ENCODE data around the gene PCDH1.

The PCDH1 gene

GRCh38 chr5:141872496-141873356 lies 5.5 kb downstream of the PCDH1 start:
- DNase-seq, result no peak

DNA sequence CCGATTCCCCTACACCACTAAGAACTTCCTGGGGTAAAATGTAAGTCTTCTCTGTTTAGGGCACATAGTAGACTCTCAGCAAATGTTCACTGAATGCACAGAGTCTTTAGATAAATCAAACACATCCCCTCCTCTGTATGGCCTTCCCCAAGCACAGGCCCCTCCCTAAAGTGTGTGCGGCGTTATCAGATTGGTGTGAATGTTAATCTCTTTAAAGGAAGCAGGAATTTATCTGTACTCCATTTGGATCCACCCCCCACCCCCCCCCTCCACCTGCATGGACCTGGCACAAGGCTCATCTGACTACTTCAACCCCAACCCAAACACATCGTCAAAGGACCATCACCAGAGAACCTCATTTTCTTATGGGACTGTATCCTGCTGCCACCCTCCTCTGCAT lies 6.3 kb downstream of the PCDH1 start:
- no peak for DNase-seq

DNA sequence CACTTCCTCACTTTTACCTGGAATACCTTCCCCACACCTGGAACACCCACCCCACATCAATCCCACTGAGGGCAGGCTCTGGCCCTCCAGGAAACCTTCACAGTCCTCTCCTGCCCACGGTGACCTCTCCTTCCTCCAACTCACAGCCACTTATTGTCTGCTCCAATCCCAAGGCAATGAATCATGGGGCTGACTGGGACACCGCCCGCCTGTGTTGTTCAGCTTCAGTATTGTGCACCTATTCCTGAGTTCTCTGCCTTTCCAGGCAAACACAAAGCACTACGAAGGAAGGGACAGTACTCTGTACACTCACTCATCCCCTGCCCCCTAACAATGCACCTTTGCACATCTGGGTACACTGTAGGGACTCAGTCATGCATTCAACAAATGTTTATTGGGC lies 7.3 kb downstream of the PCDH1 start:
- DNase-seq, result no peak

- DNase-seq, result no peak
Measured at GRCh38 chr5:141870228-141870627, 8.0 kb downstream of the PCDH1 start.

DNA sequence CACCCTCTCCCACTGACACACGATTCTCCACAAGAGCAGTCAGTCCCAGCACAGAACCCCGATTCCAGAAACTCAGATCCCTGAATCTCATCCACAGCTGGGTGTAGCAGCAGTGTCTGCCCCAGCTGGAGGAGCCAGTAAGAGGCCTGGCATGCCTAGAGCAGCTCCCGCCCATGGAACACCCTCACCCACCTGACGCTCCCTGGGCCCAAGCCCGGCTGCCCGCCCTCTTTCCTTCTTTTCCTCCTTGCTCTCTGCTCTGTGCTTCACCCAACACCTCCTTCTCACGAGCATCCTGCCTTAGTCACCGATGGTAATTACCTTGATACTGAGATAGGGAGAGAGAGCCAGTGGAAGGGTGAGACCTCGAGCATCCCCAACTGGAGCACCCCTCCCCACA lies 8.7 kb downstream of the PCDH1 start:
- DNase-seq, result no peak

DNA sequence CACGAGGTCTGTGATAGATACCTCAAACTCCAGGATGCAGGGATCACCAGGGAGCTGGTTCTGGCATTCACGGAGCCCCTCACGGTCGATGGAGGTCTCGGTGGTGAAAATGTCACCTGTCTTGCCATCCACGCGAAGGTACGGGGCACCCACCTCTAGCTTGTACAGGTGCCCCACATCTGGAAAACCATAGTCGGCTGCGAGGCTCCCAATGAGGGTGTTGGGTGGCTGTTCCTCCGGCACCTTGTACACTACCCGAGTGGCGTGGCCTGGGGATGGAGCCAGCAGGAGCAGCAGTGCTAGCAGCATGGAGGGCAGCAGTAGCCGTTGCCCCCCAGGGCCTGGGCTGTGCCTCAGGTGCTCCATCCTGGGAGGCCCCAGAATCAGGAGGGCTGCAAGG lies 9.2 kb downstream of the PCDH1 start:
- DNase-seq, result no peak

DNA sequence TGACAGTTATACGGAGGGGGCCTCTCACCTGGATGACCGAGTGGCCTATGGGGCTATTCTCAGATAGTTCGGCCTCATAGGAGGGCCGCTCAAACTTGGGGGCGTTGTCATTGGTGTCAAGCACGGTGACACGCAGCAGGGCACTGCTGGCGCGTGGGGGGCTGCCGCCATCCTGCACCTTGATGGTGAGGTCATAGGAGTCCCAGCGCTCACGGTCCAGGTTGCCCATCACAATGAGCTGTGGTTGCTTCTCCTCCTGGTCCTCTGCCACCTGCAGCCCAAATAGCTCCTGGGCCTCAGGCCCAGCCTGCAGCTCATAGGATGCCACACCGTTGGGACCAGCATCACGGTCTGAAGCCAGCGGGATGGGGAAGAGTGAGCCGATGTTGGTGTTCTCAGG lies 9.7 kb downstream of the PCDH1 start:
- DNase-seq, result no peak

DNA sequence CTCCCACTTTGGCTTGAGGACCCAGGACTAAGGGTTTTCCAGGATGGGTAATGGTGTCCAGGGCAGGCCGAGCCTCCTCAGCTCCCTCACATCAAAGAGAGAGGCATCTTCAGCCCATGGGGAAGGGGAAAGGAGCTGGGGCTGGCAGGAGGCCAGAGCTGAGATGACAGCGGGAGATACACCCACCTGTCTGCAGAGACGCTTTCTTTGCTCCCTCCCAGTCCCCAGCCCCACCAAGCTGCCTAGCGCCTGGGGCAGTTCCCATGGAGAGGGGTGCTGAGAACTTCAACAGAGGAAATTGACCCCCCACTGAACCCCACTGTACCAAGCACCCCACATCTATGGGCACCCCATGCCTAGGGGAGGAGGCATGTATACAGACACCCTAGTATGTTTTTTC lies 10.6 kb downstream of the PCDH1 start:
- DNase-seq, result no peak

- no peak for DNase-seq
Measured at GRCh38 chr5:141867139-141867538, 11.1 kb downstream of the PCDH1 start.

GRCh38 chr5:141866096-141866495 lies 12.1 kb downstream of the PCDH1 start:
- no peak for DNase-seq

DNA sequence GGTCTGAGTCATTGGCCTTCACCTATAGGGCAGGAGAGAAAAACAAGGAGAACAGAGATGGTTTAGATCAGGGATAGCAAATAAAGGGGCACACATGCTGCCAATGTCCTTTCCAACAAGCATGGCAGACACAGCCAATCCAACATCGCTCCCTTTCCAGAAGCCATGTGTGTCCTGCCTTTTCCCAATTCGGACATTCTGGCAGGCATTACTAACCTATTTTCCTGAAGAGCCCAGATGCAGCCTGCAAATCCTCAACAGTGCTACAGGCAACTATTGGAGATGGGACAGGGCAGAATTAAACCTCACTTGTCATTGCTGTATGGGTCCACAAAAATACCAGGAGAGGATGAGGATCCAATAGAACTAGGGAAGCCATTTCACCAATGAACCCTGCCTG lies 12.8 kb downstream of the PCDH1 start:
- DNase-seq, result no peak

- DNase-seq, result no peak
Measured at GRCh38 chr5:141864371-141865370, 13.5 kb downstream of the PCDH1 start.

DNA sequence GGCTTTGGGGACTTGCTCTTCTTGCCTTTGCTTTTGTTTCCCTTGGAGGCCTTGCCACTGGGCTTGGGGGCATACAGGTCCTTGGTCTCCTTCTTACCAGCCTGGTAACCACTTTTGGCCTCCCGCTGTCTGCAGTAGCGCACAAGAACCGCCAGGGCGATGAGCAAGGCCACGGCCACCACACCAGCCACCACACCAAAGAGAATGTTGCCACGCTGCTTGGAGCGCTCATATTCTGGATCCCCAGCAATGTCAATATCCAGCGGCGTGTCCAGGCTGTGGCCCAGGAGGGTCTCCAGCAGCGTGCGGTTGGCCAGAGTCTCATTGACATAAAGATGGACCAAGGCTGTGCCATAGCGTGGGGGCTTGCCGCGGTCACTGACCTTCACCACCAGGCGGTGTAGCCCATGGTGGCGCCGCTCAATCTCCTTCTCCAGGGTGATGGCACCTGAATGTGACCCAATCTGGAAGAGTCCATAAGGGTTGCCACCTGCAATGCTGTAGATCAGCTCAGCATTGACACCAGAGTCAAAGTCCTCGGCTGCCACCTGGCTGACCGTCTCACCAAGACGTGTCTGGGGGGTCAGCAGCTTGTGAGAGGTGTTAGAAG lies 14.5 kb downstream of the PCDH1 start:
- DNase-seq, result no peak

GRCh38 chr5:141862936-141863543 lies 15.2 kb downstream of the PCDH1 start:
- DNase-seq, result no peak

- no peak for DNase-seq
Measured at GRCh38 chr5:141861194-141861593, 17.0 kb downstream of the PCDH1 start.

GRCh38 chr5:141858079-141858765 lies 20.0 kb downstream of the PCDH1 start:
- DNase-seq, result no peak

DNA sequence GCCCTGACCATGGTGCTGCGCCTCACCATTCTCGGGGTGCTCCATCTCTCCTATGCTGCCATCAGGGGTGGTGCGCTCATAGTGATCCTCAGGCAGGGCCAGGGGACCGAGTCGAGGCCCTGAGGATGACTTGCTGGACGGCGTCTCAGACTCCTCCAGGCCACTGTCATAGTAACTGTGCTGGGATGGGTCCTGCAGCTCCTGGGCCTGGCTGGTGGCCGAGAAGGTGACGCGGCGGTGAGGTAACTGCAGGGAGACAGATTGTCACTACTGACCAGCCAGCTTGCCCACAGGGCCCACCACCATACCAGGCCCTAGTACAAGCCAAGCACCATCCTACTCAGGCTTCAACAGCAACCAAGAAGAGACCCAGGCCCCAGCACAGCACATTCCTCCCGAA lies 21.0 kb downstream of the PCDH1 start:
- no peak for DNase-seq

GRCh38 chr5:141856037-141856790 lies 22.0 kb downstream of the PCDH1 start:
- DNase-seq, result no peak

GRCh38 chr5:141855265-141856036 lies 22.8 kb downstream of the PCDH1 start:
- no peak for DNase-seq

DNA sequence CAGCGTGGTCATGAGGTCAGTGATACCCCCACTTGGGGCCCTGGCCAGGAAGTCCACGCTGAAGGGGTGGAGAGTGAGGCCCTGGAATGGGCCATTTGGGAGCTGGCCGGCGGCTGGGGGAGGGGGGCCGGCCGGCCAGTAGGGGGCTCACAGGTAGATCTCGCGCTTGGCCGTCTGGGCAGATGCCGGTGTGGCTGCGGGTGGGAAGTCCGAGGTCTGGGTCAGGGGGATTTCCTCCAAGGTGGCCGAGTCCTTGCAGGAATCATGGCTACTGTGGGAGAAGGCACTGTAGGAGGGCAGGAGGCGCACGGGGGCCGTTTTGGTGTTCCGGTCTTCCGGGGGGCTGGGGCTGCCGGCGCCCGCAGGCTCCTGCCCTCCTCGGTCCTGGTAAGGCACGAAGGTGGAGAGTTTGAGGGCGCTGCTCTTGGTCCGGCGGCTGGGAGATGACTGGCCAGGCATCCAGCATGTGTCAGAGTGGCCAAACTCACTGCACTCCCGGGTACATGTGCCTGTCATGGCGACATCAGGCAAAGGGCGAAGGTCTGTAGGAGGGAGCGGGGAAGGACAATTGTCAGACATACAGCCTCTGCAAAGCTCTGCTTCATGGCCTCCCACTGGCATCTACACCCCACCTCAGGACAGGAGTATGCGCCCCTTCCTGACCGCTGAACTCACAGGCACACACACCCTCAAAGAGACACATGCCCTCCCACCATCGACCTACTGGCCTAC lies 24.1 kb downstream of the PCDH1 start:
- DNase-seq, result no peak

Measured in SW 1271 (cell line).